T-helper 1 cell treated with Interleukin-12 subunit alpha and Interleukin-12 subunit beta and Interleukin-4 antibody, amounts not matched to agents 30 ng/mL and 1 ng/mL, for 36 hours (primary cell): ENCODE data around the gene ARID3C. TPM values are rescaled to one million over a fixed set of nuclear protein-coding genes. Genes with fewer than 3 reads are reported as not detected.

Experiments used
- intact Hi-C: fragments of 100-400 bp; cut with micrococcal nuclease; formaldehyde crosslinking; loops from one replicate; pipeline ENCODE4 v1.15.1; 2024
- total RNA-seq: library from RNA; stranded (reverse); gene quantifications from 2 replicates; pipeline ENCODE4 v1.2.3, GENCODE V29; 2022

The ARID3C gene
- total RNA-seq, 1 donor from 2014 or later, result 0.49 TPM

DNA sequence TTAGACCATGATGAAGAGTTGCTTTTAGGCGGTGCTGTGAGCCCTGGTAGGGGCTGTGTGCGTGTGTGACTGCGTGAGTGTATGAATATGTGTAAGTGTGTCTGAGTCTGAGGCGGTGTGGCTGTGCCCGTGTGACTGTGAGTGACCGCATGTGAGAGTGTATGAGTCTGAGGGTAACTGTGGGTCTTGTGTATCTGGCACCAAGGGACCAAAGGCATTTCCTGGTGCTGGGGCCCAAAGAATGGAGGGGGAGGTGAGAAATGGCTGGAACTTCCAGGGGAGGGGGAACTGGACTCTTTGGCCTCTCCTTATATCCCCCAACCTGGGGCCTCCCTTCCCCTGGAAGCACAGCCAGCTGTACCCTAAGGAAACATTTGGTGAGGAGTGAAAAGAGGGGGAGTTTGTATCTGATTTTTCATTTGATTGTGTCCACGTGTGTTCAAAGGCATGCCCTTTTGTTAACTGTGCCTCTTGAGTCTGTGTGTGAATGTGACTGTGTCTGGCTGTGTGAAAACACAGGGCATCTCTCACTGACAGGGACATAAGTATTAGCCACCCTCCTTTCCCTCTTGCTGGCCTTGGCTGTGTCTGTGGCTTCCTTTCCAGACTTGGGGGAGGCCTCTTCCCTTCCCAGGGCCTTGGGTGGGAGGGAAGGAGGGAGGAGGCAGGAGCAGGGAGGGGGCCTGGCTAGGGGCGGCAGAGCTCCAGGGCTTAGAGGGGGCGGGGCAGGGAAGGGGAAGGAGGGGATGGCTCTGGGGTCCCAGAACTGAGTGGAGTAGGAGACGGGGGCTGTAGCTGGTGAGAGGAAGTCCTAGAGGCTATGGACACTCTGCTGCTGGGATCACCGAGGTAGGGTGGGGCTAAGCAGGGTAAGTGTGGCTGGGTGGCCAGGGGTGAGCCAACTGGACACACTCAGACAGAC, 24.5 kb upstream of the ARID3C start:
- intact Hi-C loops, result no loop called here

DNA sequence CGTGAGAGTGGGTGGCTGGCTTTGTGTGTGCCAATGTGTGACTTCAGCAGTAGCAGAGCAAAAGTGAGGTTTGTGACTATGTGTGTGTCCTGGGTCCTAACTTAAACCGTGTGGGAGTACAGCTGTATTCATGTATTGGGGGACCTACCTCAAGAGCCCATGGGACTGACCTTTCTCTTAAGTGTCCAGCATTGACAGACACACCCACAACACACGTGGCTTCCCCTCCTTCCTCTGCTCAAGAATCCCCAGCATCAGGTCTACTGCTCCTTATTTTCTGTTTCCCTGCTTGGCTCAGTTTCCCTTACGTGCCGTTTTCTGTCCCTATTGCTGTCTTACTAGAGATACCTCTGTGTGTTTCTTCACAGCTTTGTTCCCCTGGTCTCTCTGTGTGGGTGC, 23.7 kb upstream of the ARID3C start:
- intact Hi-C loops, result no loop called here

GRCh38 chr9:34651876-34652601, 23.2 kb upstream of the ARID3C start, which contains the start of gene IL11RA:
Gene IL11RA (plus strand): TSS chr9:34652185. CDS start chr9:34655218, 3,033 bp downstream.
- intact Hi-C loops, result no loop called here

- intact Hi-C loops, result no loop called here
Measured at GRCh38 chr9:34651321-34651720, 22.5 kb upstream of the ARID3C start.

- intact Hi-C loops, result no loop called here
Measured at GRCh38 chr9:34650816-34651215, 21.9 kb upstream of the ARID3C start.

GRCh38 chr9:34648673-34649072, 19.8 kb upstream of the ARID3C start:
- intact Hi-C loops, result loop anchor here (10.0 kb wide), 1 partner anchor 1756 kb away; the partner anchor contains the start of gene RNF38

GRCh38 chr9:34647651-34648050, 18.8 kb upstream of the ARID3C start:
- intact Hi-C loops, result loop anchor here (2.0 to 10.0 kb wide), 2 partner anchors 463 to 1757 kb away; partner anchors contain the start of gene RNF38

DNA sequence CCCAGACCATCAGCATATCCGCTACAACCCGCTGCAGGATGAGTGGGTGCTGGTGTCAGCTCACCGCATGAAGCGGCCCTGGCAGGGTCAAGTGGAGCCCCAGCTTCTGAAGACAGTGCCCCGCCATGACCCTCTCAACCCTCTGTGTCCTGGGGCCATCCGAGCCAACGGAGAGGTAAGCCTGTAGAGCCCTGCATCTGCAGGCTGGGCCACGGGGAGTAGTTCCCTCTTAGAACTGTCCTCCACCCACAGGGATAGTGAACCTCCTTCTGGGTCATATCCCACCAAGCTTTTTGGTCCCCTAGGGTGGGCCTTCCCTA, 18.2 kb upstream of the ARID3C start:
- intact Hi-C loops, result loop anchor here (2.0 to 10.0 kb wide), 2 partner anchors 464 to 1758 kb away; partner anchors contain the start of gene RNF38

DNA sequence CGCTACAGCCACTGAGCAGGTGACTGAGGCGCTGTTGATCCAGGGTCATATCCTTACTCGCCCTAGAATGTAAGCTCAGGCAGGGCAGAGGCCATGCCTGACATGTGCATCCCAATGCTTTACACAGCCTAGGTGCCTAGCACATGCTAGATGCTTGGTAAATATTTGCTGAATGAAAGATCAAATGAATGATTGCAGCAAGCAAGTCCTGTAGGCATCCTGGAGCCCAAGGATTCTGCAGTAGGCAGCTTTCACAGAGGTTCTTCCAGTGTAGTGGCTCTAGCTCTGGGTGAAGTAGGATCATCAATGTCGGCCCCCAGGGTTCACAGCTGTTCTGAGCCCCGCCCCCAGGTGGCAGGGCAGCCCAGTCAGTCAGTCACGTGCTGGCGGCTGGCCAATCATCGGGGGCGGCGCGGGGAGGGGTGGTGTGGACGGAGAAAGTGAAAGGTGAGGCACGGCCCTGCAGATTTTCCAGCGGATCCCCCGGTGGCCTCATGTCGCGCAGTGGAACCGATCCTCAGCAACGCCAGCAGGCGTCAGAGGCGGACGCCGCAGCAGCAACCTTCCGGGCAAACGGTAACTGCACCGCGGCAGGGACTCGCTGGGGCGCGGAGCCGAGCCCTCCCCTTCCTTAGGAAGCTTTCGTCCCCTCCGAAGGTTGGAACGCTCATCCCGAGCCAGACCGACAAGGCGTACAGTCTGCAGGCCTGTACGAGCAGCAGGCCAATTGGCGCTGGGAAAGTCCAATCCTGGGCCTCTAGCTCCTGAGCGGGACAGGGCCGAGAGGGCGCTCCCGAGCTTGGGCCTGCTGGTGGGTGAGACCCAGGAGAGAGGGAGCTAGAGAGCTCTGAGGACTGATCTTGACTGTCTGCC, 17.6 kb upstream of the ARID3C start, which contains the start of gene GALT:
TSS of gene GALT (plus strand) at position 465 of the 873 bp plus-strand sequence. CDS start at position 495, 30 bp downstream.
- intact Hi-C loops, result loop anchor here (1.0 to 10.0 kb wide), 8 partner anchors 8 to 1758 kb away; partner anchors contain the start of genes DNAI1, DNAJB5, FAM219A and RNF38

DNA sequence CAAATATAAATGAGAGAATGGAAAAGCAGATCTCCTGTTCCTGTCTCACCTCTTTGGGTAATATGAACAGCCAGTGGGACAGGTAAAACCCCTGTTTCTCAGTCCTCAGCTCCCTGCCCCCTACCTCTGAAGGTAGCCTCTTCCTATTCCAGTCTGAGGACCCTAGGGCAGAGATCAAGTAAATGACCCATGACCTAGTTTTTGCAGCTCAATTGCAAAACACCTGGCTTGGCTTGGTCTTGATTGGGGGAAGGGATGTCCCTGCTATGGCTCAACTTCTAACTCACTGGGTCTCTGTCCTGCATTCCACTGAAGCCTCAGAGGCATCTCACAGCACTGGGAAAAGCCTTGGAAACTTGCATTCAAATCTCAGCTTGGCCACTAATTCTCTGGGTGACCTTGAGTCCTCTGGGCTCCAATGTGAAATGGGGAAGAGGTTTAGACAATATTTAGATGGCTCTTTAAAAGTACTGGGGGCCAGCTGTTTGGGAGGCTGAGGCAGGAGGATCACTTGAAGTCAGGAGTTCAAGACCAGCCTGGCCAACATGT, 16.0 kb upstream of the ARID3C start:
- intact Hi-C loops, result loop anchor here (10.0 kb wide), 1 partner anchor 1760 kb away; the partner anchor contains the start of gene RNF38

DNA sequence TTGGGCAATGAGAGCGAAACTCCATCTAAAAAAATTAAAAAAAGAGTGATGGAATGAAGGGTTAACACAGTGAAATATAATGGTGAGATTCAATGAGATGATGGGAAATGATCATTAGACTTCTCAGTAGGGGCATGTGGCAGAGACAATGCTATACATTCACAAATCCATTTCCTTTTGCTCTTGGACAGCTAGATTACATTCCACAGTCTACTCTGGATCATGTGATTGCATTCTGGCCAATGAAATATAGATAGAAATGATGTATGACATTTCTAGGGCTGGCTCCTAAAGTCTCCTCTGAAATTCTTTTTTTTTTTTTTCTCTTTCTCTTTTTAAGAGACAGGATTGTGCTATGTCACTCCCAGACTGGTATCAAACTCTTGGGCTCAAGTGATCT, 13.8 kb upstream of the ARID3C start:
- intact Hi-C loops, result loop anchor here (10.0 kb wide), 1 partner anchor 1762 kb away; the partner anchor contains the start of gene RNF38

- intact Hi-C loops, result loop anchor here (5.0 to 10.0 kb wide), 2 partner anchors 515 to 1093 kb away; partner anchors contain the start of genes CREB3, DCAF12 and TLN1
Measured at GRCh38 chr9:34639322-34639721, 10.5 kb upstream of the ARID3C start.

DNA sequence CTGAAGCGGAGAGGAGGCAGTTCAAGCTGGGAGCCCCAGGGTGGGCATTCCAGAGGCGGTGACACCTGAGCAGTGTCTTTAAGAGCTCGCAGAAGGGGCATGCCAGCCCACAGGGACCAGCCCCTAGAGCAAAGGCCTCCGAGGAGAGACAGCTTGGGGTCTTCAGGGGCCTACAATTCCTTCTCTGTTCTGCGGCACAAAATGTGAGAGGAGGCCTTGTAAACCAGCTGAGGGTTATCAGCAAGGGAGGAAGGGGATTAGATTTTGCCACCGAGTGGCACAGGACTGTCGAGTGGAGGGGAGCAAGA, 9.2 kb upstream of the ARID3C start:
- intact Hi-C loops, result loop anchor here (1.0 to 10.0 kb wide), 4 partner anchors 8 to 1094 kb away; partner anchors contain the start of genes CREB3, DCAF12, GALT and TLN1

GRCh38 chr9:34637356-34638137, 8.7 kb upstream of the ARID3C start, which contains the start of gene SIGMAR1:
Gene SIGMAR1 (minus strand): TSS chr9:34637787. CDS start chr9:34637697, 90 bp downstream.
- intact Hi-C loops, result loop anchor here (1.0 to 10.0 kb wide), 7 partner anchors 9 to 1095 kb away; partner anchors contain the start of genes CREB3, DCAF12, GALT and KIF24

- intact Hi-C loops, result loop anchor here (1.0 to 10.0 kb wide), 5 partner anchors 257 to 1095 kb away; partner anchors contain the start of genes CREB3, DCAF12, KIF24 and MYORG
Measured at GRCh38 chr9:34636791-34637355, 8.0 kb upstream of the ARID3C start.

GRCh38 chr9:34635556-34635955, 6.7 kb upstream of the ARID3C start:
- intact Hi-C loops, result loop anchor here (5.0 to 10.0 kb wide), 2 partner anchors 511 to 1097 kb away; partner anchors contain the start of genes CREB3, DCAF12 and TLN1

GRCh38 chr9:34634551-34635248, 5.8 kb upstream of the ARID3C start:
- intact Hi-C loops, result loop anchor here (1.0 to 10.0 kb wide), 11 partner anchors 14 to 1098 kb away; partner anchors contain the start of genes CREB3, DCAF12, DCTN3 and DNAI1
